GM12891 (cell line): Measurements from ENCODE around the gene SORT1.

ENCODE experiments used
- DNase-seq: peaks from one replicate; pipeline ENCODE4 v3.0.0; 2011; ENCODE audit warnings: low spot score; ENCODE audit not compliant: insufficient read length
- FAIRE-seq: peaks from 2 replicates; lab custom pipeline; 2011; peaks lifted over from hg19 to GRCh38; lab: Jason Lieb, UNC
- PAX5 ChIP-seq: IDR thresholded peaks from 2 replicates; pipeline ENCODE4 v1.6.1; 2011; ENCODE audit warnings: low read length, moderate library complexity, mild to moderate bottlenecking; ENCODE audit not compliant: insufficient read depth, severe bottlenecking
- POLR2A ChIP-seq: IDR thresholded peaks from 2 replicates; pipeline ENCODE4 v1.6.1; 2011; ENCODE audit warnings: low read depth, low read length, control low read depth
- POLR2AphosphoS5 ChIP-seq: IDR thresholded peaks from 2 replicates; pipeline ENCODE4 v1.6.1; 2011; ENCODE audit warnings: low read depth, low read length, control low read depth
- POU2F2 ChIP-seq: IDR thresholded peaks from 2 replicates; pipeline ENCODE4 v1.6.1; 2011; ENCODE audit warnings: low read depth, mild to moderate bottlenecking, control low read depth, low read length, moderate library complexity
- SPI1 ChIP-seq: IDR thresholded peaks from 2 replicates; pipeline ENCODE4 v1.6.1; 2011; ENCODE audit warnings: low read depth, low read length, control low read depth
- TAF1 ChIP-seq: IDR thresholded peaks from 2 replicates; pipeline ENCODE4 v1.6.1; 2011; ENCODE audit warnings: low read depth, low read length, control low read depth

Gene SORT1

GRCh38 chr1:109263597-109264378 is 133.9 kb downstream of the SORT1 start:
- DNase-seq = peak; percentile 82
- FAIRE-seq = peak; percentile 72
- TF ChIP-seq PAX5 (no peak), POLR2AphosphoS5 (no peak), TAF1 (no peak), POLR2A (no peak), SPI1 (no peak), POU2F2 (no peak)

GRCh38 chr1:109263234-109263596 is 134.5 kb downstream of the SORT1 start:
- DNase-seq (no peak), FAIRE-seq (no peak)
- TF ChIP-seq POLR2A (no peak), POLR2AphosphoS5 (no peak)

- TF ChIP-seq SPI1 = no peak
- DNase-seq (no peak), FAIRE-seq (no peak)
These were observed 135.3 kb downstream of the SORT1 start for GRCh38 chr1:109262231-109263055.

- TF ChIP-seq PAX5 (no peak), POLR2A (no peak), POU2F2 (no peak), POLR2AphosphoS5 (no peak), TAF1 (no peak), SPI1 (no peak)
- no peak for DNase-seq
- FAIRE-seq = no peak
These were observed 136.1 kb downstream of the SORT1 start for GRCh38 chr1:109261578-109261977.

- TF ChIP-seq POU2F2 (no peak), POLR2AphosphoS5 (no peak)
- DNase-seq (no peak), FAIRE-seq (no peak)
These were observed 136.7 kb downstream of the SORT1 start for GRCh38 chr1:109261006-109261405.

GRCh38 chr1:109259674-109260557 is 137.8 kb downstream of the SORT1 start:
- no peak for DNase-seq
- TF ChIP-seq PAX5 = no peak
- no peak for TF ChIP-seq POU2F2
- no peak for TF ChIP-seq SPI1
- no peak for TF ChIP-seq POLR2A
- TF ChIP-seq TAF1 = no peak
- FAIRE-seq = no peak
